Activated naive CD4-positive, alpha-beta T cell treated with anti-CD3 and anti-CD28 coated beads, Interleukin-2, amount 10 ng/mL, durations not matched to agents 7 days and 5 days (primary cell): Measurements from ENCODE around the gene WDR1.

Experiments used
- CTCF ChIA-PET: fragments of 350-600 bp; sonication (Branson Sonifier 250); formaldehyde crosslinking; loops from one replicate; lab custom pipeline; 2021; ENCODE audit warnings: antibody characterized with exemption; lab: Charles Lee
- DNase-seq: peaks from one replicate; pipeline ENCODE4 v3.0.0-alpha.2; 2020
- H3K27ac Mint-ChIP-seq: one replicate; pipeline ENCODE4 v1.8.0; 2021; ENCODE audit warnings: mild to moderate bottlenecking, moderate library complexity, mixed read lengths
- H3K27me3 Mint-ChIP-seq: one replicate; pipeline ENCODE4 v1.8.0; 2021; ENCODE audit warnings: mild to moderate bottlenecking, mixed read lengths
- H3K36me3 Mint-ChIP-seq: one replicate; pipeline ENCODE4 v1.8.0; 2021; ENCODE audit warnings: mixed read lengths
- H3K4me1 Mint-ChIP-seq: one replicate; pipeline ENCODE4 v1.8.0; 2021; ENCODE audit warnings: mixed read lengths
- H3K4me3 Mint-ChIP-seq: one replicate; pipeline ENCODE4 v1.8.0; 2021; ENCODE audit warnings: mild to moderate bottlenecking, moderate library complexity, mixed read lengths
- H3K9me3 Mint-ChIP-seq: one replicate; pipeline ENCODE4 v1.8.0; 2021; ENCODE audit warnings: mixed read lengths

Gene WDR1

GRCh38 chr4:10085828-10086505 lies 30.6 kb downstream of the WDR1 start:
- Mint-ChIP-seq H3K36me3 (peaks cover 66% of the 10 kb centered on the region), H3K4me1 (peaks cover 9% of the 10 kb centered on the region), H3K9me3 (no peaks in the 10 kb centered on the region), H3K4me3 (no peak overlapping the region), H3K27me3 (no peaks in the 10 kb centered on the region), H3K27ac (no peak overlapping the region)
- CTCF ChIA-PET: no interaction called here
- DNase-seq: no peak

- Mint-ChIP-seq H3K27ac (no peak overlapping the region), H3K36me3 (peaks cover 64% of the 10 kb centered on the region), H3K4me3 (no peak overlapping the region), H3K9me3 (no peaks in the 10 kb centered on the region), H3K27me3 (no peaks in the 10 kb centered on the region), H3K4me1 (peaks cover 5% of the 10 kb centered on the region)
- peak; percentile 11 for DNase-seq
- CTCF ChIA-PET: no interaction called here
Measured at GRCh38 chr4:10085386-10085785, 31.2 kb downstream of the WDR1 start.

- peak; percentile 6 for DNase-seq
- Mint-ChIP-seq H3K4me1 (no peaks in the 10 kb centered on the region), H3K9me3 (no peaks in the 10 kb centered on the region), H3K4me3 (no peak overlapping the region), H3K36me3 (peaks cover 61% of the 10 kb centered on the region), H3K27me3 (no peaks in the 10 kb centered on the region), H3K27ac (no peak overlapping the region)
- CTCF ChIA-PET: no interaction called here
Measured at GRCh38 chr4:10084651-10085358, 31.8 kb downstream of the WDR1 start.

- Mint-ChIP-seq H3K27me3 (no peaks in the 10 kb centered on the region), H3K36me3 (peaks cover 62% of the 10 kb centered on the region), H3K4me3 (no peak overlapping the region), H3K9me3 (no peaks in the 10 kb centered on the region), H3K4me1 (no peaks in the 10 kb centered on the region), H3K27ac (no peak overlapping the region)
- DNase-seq: peak; percentile 6
- CTCF ChIA-PET: no interaction called here
Measured at GRCh38 chr4:10083861-10084641, 32.5 kb downstream of the WDR1 start.

- no peak for DNase-seq
- CTCF ChIA-PET: no interaction called here
- Mint-ChIP-seq H3K4me1 (no peaks in the 10 kb centered on the region), H3K27me3 (no peaks in the 10 kb centered on the region), H3K36me3 (peaks cover 66% of the 10 kb centered on the region), H3K4me3 (no peak overlapping the region), H3K9me3 (no peaks in the 10 kb centered on the region), H3K27ac (no peak overlapping the region)
Measured at GRCh38 chr4:10083331-10083771, 33.2 kb downstream of the WDR1 start.

- CTCF ChIA-PET: no interaction called here
- H3K9me3 Mint-ChIP-seq: no peaks in the 10 kb centered on the region
- no peaks in the 10 kb centered on the region for H3K27me3 Mint-ChIP-seq
- no peak overlapping the region for H3K4me3 Mint-ChIP-seq
- peak; percentile 13 for DNase-seq
- peaks cover 61% of the 10 kb centered on the region for H3K36me3 Mint-ChIP-seq
- no peaks in the 10 kb centered on the region for H3K4me1 Mint-ChIP-seq
- peak overlapping the region; percentile 37 for H3K27ac Mint-ChIP-seq
Measured at GRCh38 chr4:10082459-10083272, 33.9 kb downstream of the WDR1 start.

GRCh38 chr4:10082047-10082446 lies 34.6 kb downstream of the WDR1 start:
- Mint-ChIP-seq H3K9me3 (no peaks in the 10 kb centered on the region), H3K36me3 (peaks cover 60% of the 10 kb centered on the region), H3K4me1 (no peaks in the 10 kb centered on the region), H3K27me3 (no peaks in the 10 kb centered on the region), H3K4me3 (no peak overlapping the region), H3K27ac (peak overlapping the region; percentile 37)
- CTCF ChIA-PET: no interaction called here
- DNase-seq: peak; percentile 5

GRCh38 chr4:10081218-10081606 lies 35.4 kb downstream of the WDR1 start:
- CTCF ChIA-PET: no interaction called here

GRCh38 chr4:10080589-10081217 lies 35.9 kb downstream of the WDR1 start:
- no peak overlapping the region for H3K27ac Mint-ChIP-seq
- H3K36me3 Mint-ChIP-seq: peaks cover 62% of the 10 kb centered on the region
- CTCF ChIA-PET: no interaction called here
- H3K27me3 Mint-ChIP-seq: no peaks in the 10 kb centered on the region
- no peaks in the 10 kb centered on the region for H3K9me3 Mint-ChIP-seq
- peak; percentile 16 for DNase-seq
- no peaks in the 10 kb centered on the region for H3K4me1 Mint-ChIP-seq
- H3K4me3 Mint-ChIP-seq: no peak overlapping the region

More at GRCh38 chr4:10081218-10081606, 35.4 kb downstream of the WDR1 start:
- Mint-ChIP-seq H3K27ac (no peak overlapping the region), H3K36me3 (peaks cover 63% of the 10 kb centered on the region), H3K27me3 (no peaks in the 10 kb centered on the region), H3K4me3 (no peak overlapping the region), H3K4me1 (no peaks in the 10 kb centered on the region), H3K9me3 (no peaks in the 10 kb centered on the region)
- DNase-seq: peak; percentile 8

- DNase-seq: peak; percentile 14
- H3K36me3 Mint-ChIP-seq: peaks cover 60% of the 10 kb centered on the region
- H3K4me3 Mint-ChIP-seq: no peak overlapping the region
- H3K9me3 Mint-ChIP-seq: no peaks in the 10 kb centered on the region
- H3K27me3 Mint-ChIP-seq: no peaks in the 10 kb centered on the region
- no peak overlapping the region for H3K27ac Mint-ChIP-seq
- H3K4me1 Mint-ChIP-seq: no peaks in the 10 kb centered on the region
- CTCF ChIA-PET: no interaction called here
Measured at GRCh38 chr4:10079912-10080588, 36.5 kb downstream of the WDR1 start.

GRCh38 chr4:10079256-10079655 lies 37.3 kb downstream of the WDR1 start:
- H3K9me3 Mint-ChIP-seq: no peaks in the 10 kb centered on the region
- no peaks in the 10 kb centered on the region for H3K27me3 Mint-ChIP-seq
- no peak overlapping the region for H3K27ac Mint-ChIP-seq
- CTCF ChIA-PET: no interaction called here
- DNase-seq: no peak
- no peak overlapping the region for H3K4me3 Mint-ChIP-seq
- peaks cover 66% of the 10 kb centered on the region for H3K36me3 Mint-ChIP-seq
- H3K4me1 Mint-ChIP-seq: no peaks in the 10 kb centered on the region

GRCh38 chr4:10078481-10079233 lies 37.9 kb downstream of the WDR1 start:
- H3K36me3 Mint-ChIP-seq: peaks cover 67% of the 10 kb centered on the region
- no peak overlapping the region for H3K4me3 Mint-ChIP-seq
- no peaks in the 10 kb centered on the region for H3K27me3 Mint-ChIP-seq
- DNase-seq: no peak
- H3K9me3 Mint-ChIP-seq: no peaks in the 10 kb centered on the region
- peak overlapping the region; percentile 34 for H3K27ac Mint-ChIP-seq
- H3K4me1 Mint-ChIP-seq: no peaks in the 10 kb centered on the region
- CTCF ChIA-PET: no interaction called here
